Brain pericyte (primary cell): ENCODE data around the gene PHB1.
"Not testable (repeated sequence)": the region's sequence is repeated elsewhere in the genome, so short reads cannot be mapped to it uniquely, and the experiment has no call there.

Experiments used
- DNase-seq: peaks from one replicate; pipeline ENCODE4 v3.0.0-alpha.2; 2012; ENCODE audit warnings: low read depth, low spot score

Gene PHB1

DNA sequence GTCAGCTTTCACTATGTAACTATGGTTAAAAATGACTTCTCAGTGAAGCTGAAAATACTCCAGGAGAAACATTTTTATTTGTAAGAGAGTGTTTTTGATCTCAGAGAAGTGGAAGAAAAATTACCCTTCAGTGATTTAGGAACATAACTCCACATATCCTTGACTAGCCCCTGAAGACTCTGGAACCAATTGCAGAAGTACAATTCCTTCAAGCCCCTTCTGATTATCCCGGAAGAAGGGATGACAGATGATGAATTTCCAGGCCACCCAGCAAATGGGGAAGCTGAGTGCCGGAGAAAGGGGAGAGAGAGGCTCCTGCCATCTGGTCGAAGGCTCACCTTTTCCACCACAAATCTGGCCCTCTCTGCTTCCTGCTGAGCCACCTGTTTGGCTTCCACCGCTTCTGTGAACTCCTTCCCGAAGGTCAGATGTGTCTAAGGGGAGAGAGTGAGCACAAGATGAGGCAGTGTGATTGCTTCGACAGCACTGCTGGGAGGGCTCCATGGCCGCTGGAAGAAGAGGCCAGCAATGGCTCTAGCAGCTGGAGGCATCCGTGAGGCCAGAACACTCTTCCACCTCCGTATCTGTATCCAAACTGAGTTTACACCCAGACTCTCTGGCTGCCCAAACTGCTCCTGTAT is 8.1 kb downstream of the PHB1 start:
- no peak for DNase-seq

GRCh38 chr17:49404906-49405305 is 9.8 kb downstream of the PHB1 start:
- no peak for DNase-seq

DNA sequence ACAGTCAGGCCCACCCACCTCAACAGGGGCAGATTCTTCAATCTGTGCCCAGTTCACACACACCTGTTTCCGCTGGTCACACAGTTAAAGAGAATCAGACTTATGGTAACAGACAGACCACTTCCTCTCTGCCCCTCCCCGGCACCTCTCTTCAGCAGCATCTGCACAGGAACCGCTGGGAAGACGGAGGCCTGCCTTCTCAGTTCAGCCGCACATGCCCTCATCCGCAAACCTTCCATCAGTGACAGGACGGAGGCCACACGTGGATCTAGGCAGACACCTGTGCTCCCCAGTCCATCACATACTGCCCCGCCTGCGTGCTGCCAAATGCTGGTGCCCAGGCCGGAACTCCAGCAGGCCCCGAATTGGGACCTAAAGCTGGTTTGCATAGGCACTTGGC is 10.3 kb downstream of the PHB1 start:
- DNase-seq, result no peak

- DNase-seq, result no peak
Observed at GRCh38 chr17:49403514-49404289, 11.0 kb downstream of the PHB1 start.

GRCh38 chr17:49402706-49403105 is 12.0 kb downstream of the PHB1 start:
- DNase-seq, result no peak

- DNase-seq, result no peak
Observed at GRCh38 chr17:49401971-49402611, 12.6 kb downstream of the PHB1 start.

DNA sequence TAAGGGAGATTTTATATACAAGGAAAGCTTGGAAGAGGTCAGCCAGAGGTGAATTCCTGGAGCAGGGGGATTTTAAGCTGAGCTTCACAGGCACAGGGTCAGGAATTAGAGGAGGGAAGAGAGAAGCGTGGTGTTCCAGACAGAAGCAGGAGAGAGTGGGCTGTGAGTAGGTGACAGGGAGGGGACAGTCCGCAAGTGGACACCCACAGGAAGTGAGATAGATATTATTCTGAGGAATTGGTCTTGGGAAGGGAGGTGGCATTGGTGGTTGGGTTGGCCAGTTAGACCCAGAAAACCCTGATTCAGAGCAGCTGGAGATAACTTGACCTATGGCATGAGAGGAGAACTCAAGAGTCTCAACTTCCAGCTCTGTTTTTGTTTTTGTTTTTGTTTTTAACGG is 14.7 kb downstream of the PHB1 start:
- no peak for DNase-seq

GRCh38 chr17:49397586-49397985 is 17.1 kb downstream of the PHB1 start:
- no peak for DNase-seq

GRCh38 chr17:49393491-49394255 is 21.0 kb downstream of the PHB1 start:
- DNase-seq, result no peak

GRCh38 chr17:49390548-49391324 is 23.9 kb downstream of the PHB1 start:
- no peak for DNase-seq

GRCh38 chr17:49389514-49390347 is 25.0 kb downstream of the PHB1 start:
- not testable (repeated sequence) for DNase-seq

GRCh38 chr17:49388692-49389513 is 25.8 kb downstream of the PHB1 start:
- DNase-seq, result no peak

GRCh38 chr17:49388290-49388640 is 26.4 kb downstream of the PHB1 start:
- no peak for DNase-seq

DNA sequence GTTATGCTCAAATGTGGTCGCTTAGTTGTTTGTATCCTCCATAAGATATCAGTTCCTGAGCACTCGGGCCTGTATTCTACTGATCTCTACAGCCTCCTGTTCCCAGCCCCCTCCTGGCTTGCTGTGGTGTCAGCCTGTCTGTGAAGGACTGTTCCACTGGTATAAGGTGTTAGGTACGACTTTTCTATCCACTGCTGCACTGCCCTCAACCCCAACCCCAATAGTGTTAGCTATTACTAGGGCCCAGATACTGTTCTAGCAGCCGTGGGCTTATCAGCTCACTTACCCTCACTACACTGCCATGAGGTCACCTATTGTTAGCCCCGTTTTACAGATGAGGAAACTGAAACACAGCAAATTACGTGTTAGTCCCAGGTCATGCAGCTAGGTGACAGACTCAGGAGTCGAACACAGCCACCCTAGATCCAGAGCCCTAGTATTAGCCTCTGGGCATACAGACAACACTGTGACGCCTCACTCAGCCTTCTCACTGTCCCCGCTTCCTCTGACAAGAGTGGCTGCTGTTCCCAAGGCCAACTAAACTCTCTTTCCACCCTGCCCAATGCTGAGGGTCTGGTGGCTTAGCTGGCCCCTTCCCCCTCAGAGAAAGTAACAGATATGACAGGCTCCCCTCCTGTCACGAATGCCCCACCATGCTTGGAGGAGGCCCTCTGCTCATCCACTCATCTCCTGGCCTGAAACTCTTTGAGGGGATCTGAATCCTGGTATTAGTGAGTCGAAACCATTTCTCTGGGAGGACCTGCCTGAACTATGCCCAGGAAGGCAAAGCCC is 27.0 kb downstream of the PHB1 start:
- no peak for DNase-seq

DNA sequence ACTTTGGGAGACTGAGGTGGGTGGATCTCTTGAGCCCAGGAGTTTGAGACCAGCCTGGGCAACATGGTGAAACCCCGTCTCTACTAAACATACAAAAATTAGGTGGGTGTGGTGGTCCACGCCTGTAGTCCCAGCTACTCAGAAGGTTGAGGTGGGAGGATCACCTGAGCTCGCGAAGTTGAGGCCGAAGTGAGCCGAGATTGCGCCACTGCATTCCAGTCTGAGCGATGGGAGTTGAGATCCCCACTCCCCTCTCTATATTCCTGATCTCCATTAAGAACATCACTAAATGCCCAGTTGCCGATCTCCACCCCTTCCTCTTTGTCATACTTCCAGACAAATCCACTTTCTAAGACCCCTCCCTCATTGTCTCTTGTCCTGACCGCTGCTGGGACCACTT is 28.3 kb downstream of the PHB1 start:
- DNase-seq, result no peak

GRCh38 chr17:49384951-49385350 is 29.7 kb downstream of the PHB1 start:
- no peak for DNase-seq

DNA sequence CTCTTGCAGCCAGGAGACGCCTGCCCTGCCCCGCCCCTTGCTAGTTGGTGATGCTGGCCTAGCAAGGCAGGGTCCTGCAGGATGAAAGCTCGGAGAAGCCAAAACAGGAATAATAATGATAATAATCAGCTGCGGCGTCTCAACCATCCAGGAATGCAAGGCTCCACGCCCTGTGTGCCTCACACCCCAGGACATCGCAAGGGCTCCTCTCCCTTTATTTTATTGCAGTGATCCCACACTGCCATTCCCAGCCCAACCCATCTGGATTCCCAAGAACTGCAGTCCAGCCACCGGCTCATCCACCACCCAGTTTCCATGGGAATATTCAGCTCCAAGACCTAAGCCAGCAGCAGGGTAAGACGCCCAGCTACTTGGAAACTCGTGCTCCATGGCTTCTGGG is 31.6 kb downstream of the PHB1 start:
- no peak for DNase-seq

GRCh38 chr17:49382556-49382955 is 32.1 kb downstream of the PHB1 start:
- no peak for DNase-seq

DNA sequence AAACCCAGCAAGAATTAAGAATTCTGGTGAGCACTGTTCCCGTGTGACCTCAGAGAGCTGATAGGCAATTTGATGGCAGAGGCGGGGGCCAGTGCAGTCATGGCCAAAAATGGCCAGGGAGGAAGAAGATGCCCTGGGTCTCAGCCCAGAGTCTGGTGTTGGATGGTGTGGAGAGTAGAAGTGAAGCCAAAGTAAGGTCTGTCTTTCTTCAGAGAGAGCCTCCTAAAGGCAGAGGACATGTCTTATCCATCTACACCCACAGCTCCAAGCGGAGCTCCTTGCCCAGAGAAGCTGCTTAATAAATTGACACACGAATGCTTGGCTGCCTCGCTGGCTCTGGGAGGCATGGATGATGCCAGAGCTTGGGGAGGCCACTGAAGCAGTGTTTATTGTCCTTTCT is 32.9 kb downstream of the PHB1 start:
- no peak for DNase-seq
